ENCODE measurements around the gene IRAK4.
A peak's percentile ranks its signal among the peaks of the same experiment; 100 is the strongest.
"Not testable (repeated sequence)": the region's sequence is repeated elsewhere in the genome, so short reads cannot be mapped to it uniquely, and the experiment has no call there.

Gene IRAK4

GRCh38 chr12:43758728-43759563, at the start of gene IRAK4, which contains the start of gene PUS7L:
Gene IRAK4 (plus strand): TSS chr12:43758951. CDS start chr12:43768112, 9,161 bp downstream.
Gene PUS7L (minus strand): TSS chr12:43758790. CDS start chr12:43755245, 3,545 bp downstream.
- DNase-seq: peak; percentile 12

- DNase-seq: no peak
These were observed 47.4 kb upstream of the IRAK4 start for GRCh38 chr12:43711348-43711747.

- no peak for DNase-seq
These were observed 36.1 kb upstream of the IRAK4 start for GRCh38 chr12:43722621-43723020.

- DNase-seq: no peak
These were observed 35.6 kb upstream of the IRAK4 start for GRCh38 chr12:43723134-43723533.

GRCh38 chr12:43728117-43728516, 30.6 kb upstream of the IRAK4 start:
- DNase-seq: no peak

GRCh38 chr12:43728698-43729097, 30.1 kb upstream of the IRAK4 start:
- no peak for DNase-seq

GRCh38 chr12:43730283-43730682, 28.5 kb upstream of the IRAK4 start:
- DNase-seq: no peak

- DNase-seq: no peak
These were observed 25.1 kb upstream of the IRAK4 start for GRCh38 chr12:43733687-43734086.

GRCh38 chr12:43736927-43737440, 21.8 kb upstream of the IRAK4 start:
- no peak for DNase-seq

- DNase-seq: no peak
These were observed 21.1 kb upstream of the IRAK4 start for GRCh38 chr12:43737646-43738045.

GRCh38 chr12:43740511-43741100, 18.1 kb upstream of the IRAK4 start:
- no peak for DNase-seq

- no peak for DNase-seq
These were observed 16.6 kb upstream of the IRAK4 start for GRCh38 chr12:43742106-43742505.

GRCh38 chr12:43744826-43745225, 13.9 kb upstream of the IRAK4 start:
- DNase-seq: no peak

- no peak for DNase-seq
These were observed 9.7 kb upstream of the IRAK4 start for GRCh38 chr12:43749016-43749415.

- DNase-seq: no peak
These were observed 7.9 kb upstream of the IRAK4 start for GRCh38 chr12:43750814-43751213.

- DNase-seq: not testable (repeated sequence)
These were observed 7.4 kb upstream of the IRAK4 start for GRCh38 chr12:43751360-43751759.

GRCh38 chr12:43754015-43754414, 4.7 kb upstream of the IRAK4 start:
- no peak for DNase-seq

- DNase-seq: no peak
These were observed 464 bp upstream of the IRAK4 start for GRCh38 chr12:43758247-43758727.

- DNase-seq: no peak
These were observed 1.6 kb downstream of the IRAK4 start for GRCh38 chr12:43760396-43760795.

GRCh38 chr12:43761500-43761899, 2.7 kb downstream of the IRAK4 start:
- no peak for DNase-seq

- DNase-seq: no peak
These were observed 3.8 kb downstream of the IRAK4 start for GRCh38 chr12:43762596-43762995.

- DNase-seq: no peak
These were observed 5.0 kb downstream of the IRAK4 start for GRCh38 chr12:43763769-43764168.

GRCh38 chr12:43764528-43764927, 5.8 kb downstream of the IRAK4 start:
- no peak for DNase-seq

- no peak for DNase-seq
These were observed 7.5 kb downstream of the IRAK4 start for GRCh38 chr12:43766291-43766690.

Measured in cortex of kidney (tissue), 1 donor.